HG03558 (cell line): ENCODE data around the gene G6PC3.

Experiments
- ATAC-seq: cut with Tn5 transposase; IDR thresholded peaks from one replicate; pipeline ENCODE4 v1.9.1; 2021; ENCODE audit warnings: moderate number of reproducible peaks; ENCODE audit not compliant: unreplicated experiment; ENCODE audit errors: extremely low read depth

Gene G6PC3

DNA sequence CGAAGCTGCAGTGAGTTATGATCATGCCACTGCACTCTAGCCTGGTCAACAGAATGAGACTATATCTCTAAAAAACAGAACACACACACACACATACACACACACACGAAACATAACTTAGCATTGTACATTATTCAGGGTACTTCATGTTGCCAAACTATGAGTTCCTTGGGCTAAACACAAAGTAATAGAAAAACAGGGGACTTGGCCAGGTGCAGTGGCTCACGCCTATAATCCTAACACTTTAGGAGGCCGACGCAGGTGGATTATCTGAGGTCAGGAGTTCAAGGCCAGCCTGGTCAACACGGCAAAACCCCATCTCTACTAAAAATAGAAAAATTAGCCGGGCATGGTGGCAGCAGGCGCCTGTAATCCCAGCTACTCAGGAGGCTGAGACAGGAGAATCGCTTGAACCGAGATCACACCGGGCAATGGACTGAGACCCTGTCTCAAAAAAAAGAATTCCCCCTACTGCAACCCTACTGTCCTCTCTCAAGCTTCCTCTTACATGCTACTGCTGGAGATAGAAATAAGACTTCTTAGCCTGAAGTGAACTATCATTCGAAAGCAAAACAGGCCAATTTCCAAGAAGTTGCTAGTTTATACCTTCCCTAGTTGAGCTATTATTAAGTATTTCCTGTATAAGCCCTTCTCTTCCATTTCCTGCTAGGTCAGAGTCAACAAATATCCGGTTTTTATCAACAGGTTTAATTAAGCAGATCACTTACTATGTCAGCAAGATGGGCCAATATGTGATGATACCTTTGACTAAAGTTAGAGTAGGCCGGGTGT is 11.2 kb upstream of the G6PC3 start:
- no peak for ATAC-seq

- no peak for ATAC-seq
These were observed 9.1 kb upstream of the G6PC3 start for GRCh38 chr17:44061446-44061845.

- no peak for ATAC-seq
These were observed 7.7 kb upstream of the G6PC3 start for GRCh38 chr17:44062871-44063270.

- no peak for ATAC-seq
These were observed 6.6 kb upstream of the G6PC3 start for GRCh38 chr17:44063704-44064639.

GRCh38 chr17:44065668-44066203 is 4.8 kb upstream of the G6PC3 start:
- ATAC-seq: no peak

DNA sequence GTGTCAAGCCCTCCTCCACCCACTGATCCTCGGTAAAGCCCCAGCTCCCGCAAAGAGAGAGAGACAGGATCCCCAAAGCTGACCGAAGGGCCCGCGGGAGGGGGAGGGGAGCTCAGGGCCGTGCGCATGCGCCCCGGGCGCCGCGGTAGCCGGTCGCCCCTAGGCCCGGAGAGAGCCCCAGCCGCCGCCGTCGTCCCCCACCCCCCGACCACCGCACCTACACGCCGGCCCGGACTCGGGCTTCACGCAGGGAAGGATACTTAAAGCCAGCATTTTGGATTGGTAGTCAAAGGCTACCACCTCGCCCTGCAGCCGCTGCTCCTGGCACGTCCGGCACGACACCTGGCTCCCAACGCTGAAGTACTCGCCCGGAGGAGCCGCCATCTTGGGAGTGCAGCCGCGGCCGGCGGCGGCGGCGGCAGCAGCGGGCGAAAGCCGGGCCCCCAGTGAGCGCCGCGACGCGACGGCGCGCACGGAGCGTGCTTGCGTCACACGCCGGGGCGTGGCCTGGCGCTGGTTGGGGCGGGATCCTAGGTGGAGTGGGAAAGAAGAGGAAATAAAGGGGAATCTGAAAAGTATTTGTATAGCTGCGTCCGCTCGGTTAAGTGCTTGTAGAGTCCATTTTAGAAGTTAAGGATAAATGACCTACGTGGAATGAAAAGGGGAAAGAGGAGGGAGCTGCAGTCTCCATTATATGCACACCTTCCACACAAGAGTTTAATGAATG is 4.2 kb upstream of the G6PC3 start, which contains the start of gene LSM12:
Gene LSM12 (minus strand): TSS at position 468 of the 727 bp plus-strand sequence. CDS start 84 bp downstream, at position 384.
- no peak for ATAC-seq

GRCh38 chr17:44067545-44067940 is 3.0 kb upstream of the G6PC3 start:
- ATAC-seq: no peak

- no peak for ATAC-seq
These were observed 521 bp upstream of the G6PC3 start for GRCh38 chr17:44069974-44070454.

- no peak for ATAC-seq
These were observed 624 bp downstream of the G6PC3 start for GRCh38 chr17:44071198-44071520.

DNA sequence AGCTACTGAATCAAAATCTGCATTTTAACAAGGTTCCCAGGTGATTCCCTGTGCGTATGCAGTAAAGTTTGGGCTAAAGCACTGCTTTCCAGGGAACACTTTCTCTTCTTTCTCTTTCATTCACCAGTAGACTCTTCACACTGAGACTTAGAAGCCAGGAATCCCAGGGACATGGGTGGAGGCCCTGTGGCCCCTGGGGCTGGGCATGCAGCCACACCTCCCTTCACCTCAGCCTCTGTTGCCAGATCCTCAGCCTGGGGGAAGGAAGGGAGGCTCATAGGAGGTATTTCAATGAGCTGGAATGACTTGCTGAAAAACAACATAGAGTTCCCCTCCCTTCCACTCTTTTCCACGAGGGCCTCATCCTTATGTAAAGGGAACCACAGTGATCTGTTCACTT is 1.2 kb downstream of the G6PC3 start:
- ATAC-seq: no peak

- ATAC-seq: no peak
These were observed 3.8 kb downstream of the G6PC3 start for GRCh38 chr17:44074231-44074910.

- ATAC-seq: no peak
These were observed 4.4 kb downstream of the G6PC3 start for GRCh38 chr17:44074911-44075285.

DNA sequence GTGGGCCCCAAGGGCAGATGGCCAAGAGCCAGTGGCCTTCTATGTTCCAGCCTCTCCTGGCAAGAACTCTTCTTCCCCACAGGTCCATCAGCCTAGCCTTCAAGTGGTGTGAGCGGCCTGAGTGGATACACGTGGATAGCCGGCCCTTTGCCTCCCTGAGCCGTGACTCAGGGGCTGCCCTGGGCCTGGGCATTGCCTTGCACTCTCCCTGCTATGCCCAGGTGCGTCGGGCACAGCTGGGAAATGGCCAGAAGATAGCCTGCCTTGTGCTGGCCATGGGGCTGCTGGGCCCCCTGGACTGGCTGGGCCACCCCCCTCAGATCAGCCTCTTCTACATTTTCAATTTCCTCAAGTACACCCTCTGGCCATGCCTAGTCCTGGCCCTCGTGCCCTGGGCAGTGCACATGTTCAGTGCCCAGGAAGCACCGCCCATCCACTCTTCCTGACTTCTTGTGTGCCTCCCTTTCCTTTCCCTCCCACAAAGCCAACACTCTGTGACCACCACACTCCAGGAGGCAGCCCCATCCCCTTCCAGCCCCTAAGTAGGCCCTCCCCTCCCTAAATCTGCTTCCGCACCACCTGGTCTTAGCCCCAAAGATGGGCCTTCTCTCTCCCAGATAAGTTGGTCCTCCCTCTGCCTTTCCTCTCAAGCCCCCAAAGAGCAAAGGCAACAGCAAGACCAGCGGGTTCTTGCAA is 5.2 kb downstream of the G6PC3 start:
- no peak for ATAC-seq

- no peak for ATAC-seq
These were observed 6.4 kb downstream of the G6PC3 start for GRCh38 chr17:44076716-44077594.

GRCh38 chr17:44077595-44077909 is 7.0 kb downstream of the G6PC3 start:
- no peak for ATAC-seq

GRCh38 chr17:44078412-44078811 is 7.9 kb downstream of the G6PC3 start:
- no peak for ATAC-seq

- no peak for ATAC-seq
These were observed 9.6 kb downstream of the G6PC3 start for GRCh38 chr17:44079877-44080821.
